SK-N-SH (cell line): ENCODE measurements around the gene SAT2. TPM values are rescaled to one million over a fixed set of nuclear protein-coding genes. Genes with fewer than 3 reads are reported as not detected.
A peak's percentile ranks its signal among the peaks of the same experiment; 100 is the strongest.

Experiments
- CTCF ChIA-PET: fragments of 300-600, 350-600 bp; formaldehyde crosslinking; extraction: SDS; loops from one replicate; lab custom pipeline; 2021; lab: Yijun Ruan, JAX
- POLR2A ChIA-PET: fragments of 350-600 bp; sonication (Branson Sonifier 250); formaldehyde crosslinking; extraction: SDS; loops from one replicate; lab custom pipeline; 2020; ENCODE audit warnings: antibody characterized with exemption, inconsistent platforms; lab: Yijun Ruan, JAX
- DNase-seq: peaks from one replicate; pipeline ENCODE4 v3.0.0; 2012
- H2AFZ ChIP-seq: fragments of 200-600 bp; sonication (generic); 2 replicates; pipeline ENCODE4 v1.8.1; 2016; ENCODE audit warnings: antibody characterized with exemption, mild to moderate bottlenecking, low read depth
- H3F3A ChIP-seq: fragments of 200-600 bp; sonication (generic); replicated peaks from 2 replicates; pipeline ENCODE3; 2016; ENCODE audit warnings: antibody characterized with exemption, mild to moderate bottlenecking; ENCODE audit not compliant: insufficient read depth
- H3K27ac ChIP-seq, 2 experiments: fragments of 200-500 bp in 1 of 2; fragments of 200-600 bp in 1 of 2; sonication (Bioruptor generic) in 1 of 2; sonication (generic), shearing (Covaris generic) in 1 of 2; 2 replicates each; pipeline versions ENCODE4 v1.5.1 to v1.6.1; 2014 to 2016; ENCODE audit warnings: low read depth in 2 of 2, inconsistent platforms in 1 of 2, low read length in 1 of 2, mild to moderate bottlenecking in 1 of 2, mixed read lengths in 1 of 2
- H3K27me3 ChIP-seq: fragments of 200-600 bp; sonication (generic), shearing (Covaris generic); 2 replicates; pipeline ENCODE4 v1.6.1; 2016; ENCODE audit warnings: mixed run types; ENCODE audit not compliant: insufficient read depth
- H3K36me3 ChIP-seq, 2 experiments: fragments of 200-500 bp in 1 of 2; fragments of 200-600 bp in 1 of 2; sonication (Bioruptor generic) in 1 of 2; sonication (generic) in 1 of 2; replicated peaks in 1 of 2; 2 replicates each; pipeline versions ENCODE3 to v1.5.1; 2014 to 2016; ENCODE audit warnings: low read length in 1 of 2, mild to moderate bottlenecking in 1 of 2; ENCODE audit not compliant: insufficient read depth in 2 of 2, control insufficient read depth in 1 of 2
- H3K4me1 ChIP-seq, 2 experiments: fragments of 200-500 bp in 1 of 2; fragments of 200-600 bp in 1 of 2; sonication (Bioruptor generic) in 1 of 2; sonication (generic), shearing (Covaris generic) in 1 of 2; 2 replicates each; pipeline versions ENCODE4 v1.5.1 to v1.6.1; 2014 to 2016; ENCODE audit warnings: low read depth in 1 of 2, low read length in 1 of 2, mixed run types in 1 of 2; ENCODE audit not compliant: insufficient read depth in 2 of 2, control insufficient read depth in 1 of 2
- H3K4me2 ChIP-seq: fragments of 200-600 bp; sonication (generic), shearing (Covaris generic); 2 replicates; pipeline ENCODE4 v1.6.1; 2017; ENCODE audit warnings: mixed run types
- H3K4me3 ChIP-seq, 2 experiments: fragments of 200-500 bp in 1 of 2; fragments of 200-600 bp in 1 of 2; sonication (Bioruptor generic) in 1 of 2; sonication (generic), shearing (Covaris generic) in 1 of 2; 2 replicates each; pipeline versions ENCODE4 v1.5.1 to v1.8.1; 2014 to 2016; ENCODE audit warnings: low read depth in 2 of 2, inconsistent platforms in 1 of 2, low read length in 1 of 2, mild to moderate bottlenecking in 1 of 2, mixed read lengths in 1 of 2, moderate library complexity in 1 of 2
- H3K79me2 ChIP-seq: fragments of 200-600 bp; sonication (generic); 2 replicates; pipeline ENCODE4 v1.8.1; 2017; ENCODE audit warnings: mild to moderate bottlenecking; ENCODE audit not compliant: insufficient read depth
- H3K9ac ChIP-seq: fragments of 200-600 bp; sonication (generic); 2 replicates; pipeline ENCODE4 v1.6.1; 2017; ENCODE audit warnings: mixed run types
- H3K9me2 ChIP-seq: fragments of 200-600 bp; sonication (generic); 2 replicates; pipeline ENCODE4 v1.6.1; 2017; ENCODE audit warnings: mixed run types
- H3K9me3 ChIP-seq: fragments of 200-600 bp; sonication (generic); 2 replicates; pipeline ENCODE4 v1.6.1; 2017; ENCODE audit warnings: mixed run types, mild to moderate bottlenecking, moderate library complexity
- H4K20me1 ChIP-seq: fragments of 200-600 bp; sonication (generic); 2 replicates; pipeline ENCODE4 v1.6.1; 2017; ENCODE audit warnings: mild to moderate bottlenecking, mixed run types; ENCODE audit not compliant: insufficient read depth
- CHD2 ChIP-seq: fragments of 150-350 bp; IDR thresholded peaks from 2 replicates; pipeline ENCODE4 v1.6.1; 2018; ENCODE audit warnings: low read length; ENCODE audit not compliant: partially characterized antibody
- CTCF ChIP-seq: fragments of 200-600 bp; sonication (generic); IDR thresholded peaks from 2 replicates; pipeline ENCODE4 v1.6.1; 2017; ENCODE audit warnings: antibody characterized with exemption, mild to moderate bottlenecking, moderate library complexity
- EP300 ChIP-seq, 2 experiments: IDR thresholded peaks; 2 replicates each; pipeline versions ENCODE4 v1.4.0 to v1.6.1; 2012; ENCODE audit warnings: borderline replicate concordance in 1 of 2, low read depth in 1 of 2, low read length in 1 of 2
- EZH2phosphoT487 ChIP-seq: fragments of 200-600 bp; sonication (generic); IDR thresholded peaks from 2 replicates; pipeline ENCODE4 v1.6.1; 2017; ENCODE audit warnings: low read depth, mixed run types, mild to moderate bottlenecking, antibody characterized with exemption, moderate library complexity, borderline replicate concordance
- FOSL2 ChIP-seq: IDR thresholded peaks from 2 replicates; pipeline ENCODE4 v1.4.0; 2012; ENCODE audit warnings: low read depth, mild to moderate bottlenecking, moderate library complexity, borderline replicate concordance
- GABPA ChIP-seq: IDR thresholded peaks from 2 replicates; pipeline ENCODE4 v1.4.0; 2012; ENCODE audit warnings: low read depth, mild to moderate bottlenecking
- GATA2 ChIP-seq: sonication (generic); formaldehyde crosslinking; IDR thresholded peaks from 2 replicates; pipeline ENCODE4 v1.5.0; 2020; ENCODE audit warnings: mild to moderate bottlenecking, missing genetic modification reagents
- IRF3 ChIP-seq: fragments of 150-350 bp; IDR thresholded peaks from 2 replicates; pipeline ENCODE4 v1.6.1; 2016; ENCODE audit warnings: mild to moderate bottlenecking, low read depth, low read length
- JUND ChIP-seq: IDR thresholded peaks from 2 replicates; pipeline ENCODE4 v1.4.0; 2012
- MEF2A ChIP-seq: IDR thresholded peaks from 2 replicates; pipeline ENCODE4 v1.4.0; 2012; ENCODE audit warnings: low read depth, borderline replicate concordance
- NFIC ChIP-seq: IDR thresholded peaks from 2 replicates; pipeline ENCODE4 v1.4.0; 2012; ENCODE audit warnings: borderline replicate concordance
- REST ChIP-seq: IDR thresholded peaks from 2 replicates; pipeline ENCODE4 v1.6.1; 2012; ENCODE audit warnings: mild to moderate bottlenecking, low read depth, low read length, moderate library complexity
- RFX5 ChIP-seq: IDR thresholded peaks from 2 replicates; pipeline ENCODE4 v1.6.1; 2012; ENCODE audit warnings: mild to moderate bottlenecking, improper control_type of control experiment, low read length
- SIN3A ChIP-seq: IDR thresholded peaks from 2 replicates; pipeline ENCODE4 v1.6.1; 2012; ENCODE audit warnings: low read depth, mild to moderate bottlenecking, low read length, moderate library complexity, borderline replicate concordance
- SMC3 ChIP-seq: IDR thresholded peaks from 2 replicates; pipeline ENCODE4 v1.6.1; 2012; ENCODE audit warnings: low read depth, low read length, improper control_type of control experiment
- TAF1 ChIP-seq: IDR thresholded peaks from 2 replicates; pipeline ENCODE4 v1.6.1; 2012; ENCODE audit warnings: low read depth, mild to moderate bottlenecking, low read length, moderate library complexity, borderline replicate concordance
- TCF12 ChIP-seq: IDR thresholded peaks from 2 replicates; pipeline ENCODE4 v1.4.0; 2012
- TEAD4 ChIP-seq: IDR thresholded peaks from 2 replicates; pipeline ENCODE4 v1.4.0; 2012; ENCODE audit warnings: mild to moderate bottlenecking, borderline replicate concordance; ENCODE audit not compliant: insufficient read depth
- USF2 ChIP-seq: fragments of 150-350 bp; IDR thresholded peaks from 2 replicates; pipeline ENCODE4 v1.6.1; 2017; ENCODE audit warnings: antibody characterized with exemption, low read length, low read depth, borderline replicate concordance
- WGBS: methylation state at CpG from one replicate; pipeline ENCODE4 v1.1.6; 2017; ENCODE audit warnings: low lambda C conversion rate; 5-methylcytosine and 5-hydroxymethylcytosine counted together
- polyA plus RNA-seq, 3 experiments: library from polyadenylated mRNA; depleted of rRNA; stranded (reverse); fragments of >200 nt; gene quantifications; 2 replicates each; pipeline ENCODE4 v1.2.3, GENCODE V29; 2012
- TF ChIP-seq, protein P1 (sequence below): IDR thresholded peaks from 2 replicates; pipeline ENCODE4 v1.4.0; 2012; ENCODE audit warnings: low read depth

Gene SAT2
- polyA plus RNA-seq, 1 of the 3 experiments (the other 2 are of a cell fraction): 43.1 TPM

DNA sequence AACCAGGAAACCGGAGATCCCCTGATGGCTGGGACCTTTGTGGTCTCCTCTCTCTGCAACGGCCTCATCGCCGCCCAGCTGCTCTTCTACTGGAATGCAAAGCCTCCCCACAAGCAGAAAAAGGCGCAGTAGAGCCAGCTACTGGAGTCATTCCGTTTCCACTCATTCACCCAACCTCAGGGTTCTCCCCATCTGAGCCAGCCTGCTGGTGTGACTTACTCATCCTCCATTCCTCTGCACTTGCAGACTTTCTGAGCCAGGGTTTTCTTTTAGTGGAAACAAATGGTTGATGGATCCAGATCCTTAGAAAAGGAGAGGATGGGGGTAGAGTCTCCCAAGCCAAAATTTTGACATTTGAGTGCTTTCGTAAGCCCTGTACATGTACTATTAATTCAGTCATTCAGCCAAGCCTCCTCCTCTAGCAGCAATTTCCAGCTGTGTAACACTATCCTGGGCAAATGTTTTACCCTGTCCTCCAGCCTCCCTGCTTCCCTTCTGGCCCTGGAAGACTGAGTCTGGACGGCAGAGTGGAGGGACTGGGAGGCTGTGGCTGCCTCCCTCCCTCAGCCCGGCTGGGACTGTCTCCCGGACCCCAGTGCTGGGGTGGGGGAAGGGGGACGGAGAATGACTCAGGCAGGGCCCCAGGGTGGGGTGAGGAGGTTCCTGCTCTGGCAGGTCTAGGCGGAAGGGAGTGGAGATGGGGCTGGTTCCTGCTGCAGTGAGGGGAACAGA lies 40.0 kb downstream of the SAT2 start:
- Histone ChIP-seq H2AFZ (no peak overlapping the region), H3K27ac (peak overlapping the region; percentile 39 to 65), H3K4me3 (no peak overlapping the region; a peak in 1 of 4 replicates), H3F3A (peaks cover 38% of the 10 kb centered on the region), H3K4me2 (peak overlapping the region; percentile 68), H3K9me3 (no peaks in the 10 kb centered on the region), H3K27me3 (no peaks in the 10 kb centered on the region), H3K4me1 (peaks cover 26 to 41% of the 10 kb centered on the region in 2 experiments), H4K20me1 (no peaks in the 10 kb centered on the region)
- DNase-seq: no peak
- POLR2A ChIA-PET: no interaction called here
- WGBS: 36% methylated on average over 12 of the region's 12 CpGs
- TF ChIP-seq JUND (no peak), REST (no peak), CTCF (0 out of 2 replicates have a peak, but pooled peaks have one; percentile 6), SMC3 (no peak), TCF12 (peak; percentile 48; the same call in 1 of the 2 replicates), USF2 (no peak), IRF3 (no peak), NFIC (no peak), FOSL2 (peak; percentile 69), EP300 (IDR thresholded peaks at IDR 0.05; ENCODE audit: borderline replicate concordance in 1 of 2, low read depth in 1 of 2, low read length in 1 of 2) (no peak; a peak in 1 of 4 replicates), SIN3A (0 out of 2 replicates have a peak, but pooled peaks have one; percentile 53), TAF1 (peak; percentile 51; the same call in 1 of the 2 replicates), CHD2 (no peak), MEF2A (no peak), GABPA (no peak), EZH2phosphoT487 (no peak), RFX5 (no peak), GATA2 (CRISPR knock-in tag) (no peak), TEAD4 (0 out of 2 replicates have a peak, but pooled peaks have one; percentile 16)
- TF ChIP-seq, protein P1, sequence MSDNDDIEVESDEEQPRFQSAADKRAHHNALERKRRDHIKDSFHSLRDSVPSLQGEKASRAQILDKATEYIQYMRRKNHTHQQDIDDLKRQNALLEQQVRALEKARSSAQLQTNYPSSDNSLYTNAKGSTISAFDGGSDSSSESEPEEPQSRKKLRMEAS: peak; percentile 58; the same call in 1 of the 2 replicates
- TF ChIP-seq, all 33 proteins: peak for 7
- H3K9ac ChIP-seq: peak overlapping the region; percentile 27; the same call in 1 of the 2 replicates
- H3K36me3 ChIP-seq: peaks cover 11 to 39% of the 10 kb centered on the region in 2 experiments
- H3K9me2 ChIP-seq: no peaks in the 10 kb centered on the region
- H3K79me2 ChIP-seq: peaks cover 38% of the 10 kb centered on the region
- CTCF ChIA-PET: interaction anchor here (0.8 to 2.2 kb wide), 4 partner anchors 21 to 542 kb away, joined by 3 to 8 read pairs (median 4); partner anchors contain the start of genes SENP3 and TP53
